Fibroblast of lung (primary cell): ENCODE data around the gene CLIC6.

Experiments used
- EZH2 ChIP-seq: IDR thresholded peaks from 2 replicates; pipeline ENCODE4 v1.5.1; 2012; ENCODE audit warnings: low read length, control low read depth, mild to moderate bottlenecking; ENCODE audit errors: missing control alignments
- TF ChIP-seq, protein P1 (sequence below), 2 donors: IDR thresholded peaks in 1 of 2; conservative IDR thresholded peaks in 1 of 2; 1 replicate in 1 of 2; 2 replicates in 1 of 2; pipeline ENCODE4 v1.5.1; 2011 to 2012; ENCODE audit warnings: low read length in 2 of 2, control low read depth in 1 of 2, inconsistent platforms in 1 of 2, low read depth in 1 of 2, mild to moderate bottlenecking in 1 of 2

GRCh38 chr21:34733852-34734251, 65.1 kb downstream of the CLIC6 start:
- TF ChIP-seq, protein P1, sequence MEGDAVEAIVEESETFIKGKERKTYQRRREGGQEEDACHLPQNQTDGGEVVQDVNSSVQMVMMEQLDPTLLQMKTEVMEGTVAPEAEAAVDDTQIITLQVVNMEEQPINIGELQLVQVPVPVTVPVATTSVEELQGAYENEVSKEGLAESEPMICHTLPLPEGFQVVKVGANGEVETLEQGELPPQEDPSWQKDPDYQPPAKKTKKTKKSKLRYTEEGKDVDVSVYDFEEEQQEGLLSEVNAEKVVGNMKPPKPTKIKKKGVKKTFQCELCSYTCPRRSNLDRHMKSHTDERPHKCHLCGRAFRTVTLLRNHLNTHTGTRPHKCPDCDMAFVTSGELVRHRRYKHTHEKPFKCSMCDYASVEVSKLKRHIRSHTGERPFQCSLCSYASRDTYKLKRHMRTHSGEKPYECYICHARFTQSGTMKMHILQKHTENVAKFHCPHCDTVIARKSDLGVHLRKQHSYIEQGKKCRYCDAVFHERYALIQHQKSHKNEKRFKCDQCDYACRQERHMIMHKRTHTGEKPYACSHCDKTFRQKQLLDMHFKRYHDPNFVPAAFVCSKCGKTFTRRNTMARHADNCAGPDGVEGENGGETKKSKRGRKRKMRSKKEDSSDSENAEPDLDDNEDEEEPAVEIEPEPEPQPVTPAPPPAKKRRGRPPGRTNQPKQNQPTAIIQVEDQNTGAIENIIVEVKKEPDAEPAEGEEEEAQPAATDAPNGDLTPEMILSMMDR (conservative IDR thresholded peaks at IDR 0.05 in 1 of 2, IDR thresholded peaks at IDR 0.05 in 1 of 2; ENCODE audit: low read depth in 1 of 2, low read length in 2 of 2): no peak
- no peak for TF ChIP-seq EZH2
